B cell (primary cell): ENCODE measurements around the gene ZKSCAN7.

Source experiments
- EZH2 ChIP-seq: IDR thresholded peaks from 2 replicates; pipeline ENCODE4 v1.6.1; 2012; ENCODE audit warnings: borderline replicate concordance, low read depth, mild to moderate bottlenecking, moderate library complexity, low read length; ENCODE audit not compliant: insufficient read depth, poor library complexity, severe bottlenecking
- TF ChIP-seq, protein P1 (sequence below): fragments of 200-600 bp; IDR thresholded peaks from one replicate; pipeline ENCODE4 v1.8.0; 2022; ENCODE audit warnings: antibody characterized with exemption, mild to moderate bottlenecking

DNA sequence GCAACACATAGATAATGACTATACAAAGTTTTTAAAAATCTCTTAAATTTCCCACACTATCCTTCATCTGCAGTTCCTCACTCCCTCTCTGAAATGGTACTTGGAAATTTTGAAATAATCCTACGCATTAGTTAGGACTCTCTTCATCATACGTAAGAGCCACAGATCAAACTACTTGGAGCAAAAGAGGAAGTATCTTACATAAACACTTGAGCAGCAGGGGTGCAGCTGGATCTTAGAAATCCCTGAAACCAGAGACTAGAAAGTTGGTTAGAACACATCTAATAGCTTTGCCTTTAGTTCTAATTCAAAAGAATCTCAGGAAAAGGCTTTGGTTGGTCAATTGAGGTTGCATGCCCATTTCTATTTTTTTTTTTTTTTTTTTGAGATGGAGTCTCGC is 38.8 kb upstream of the ZKSCAN7 start:
- TF ChIP-seq, protein P1, sequence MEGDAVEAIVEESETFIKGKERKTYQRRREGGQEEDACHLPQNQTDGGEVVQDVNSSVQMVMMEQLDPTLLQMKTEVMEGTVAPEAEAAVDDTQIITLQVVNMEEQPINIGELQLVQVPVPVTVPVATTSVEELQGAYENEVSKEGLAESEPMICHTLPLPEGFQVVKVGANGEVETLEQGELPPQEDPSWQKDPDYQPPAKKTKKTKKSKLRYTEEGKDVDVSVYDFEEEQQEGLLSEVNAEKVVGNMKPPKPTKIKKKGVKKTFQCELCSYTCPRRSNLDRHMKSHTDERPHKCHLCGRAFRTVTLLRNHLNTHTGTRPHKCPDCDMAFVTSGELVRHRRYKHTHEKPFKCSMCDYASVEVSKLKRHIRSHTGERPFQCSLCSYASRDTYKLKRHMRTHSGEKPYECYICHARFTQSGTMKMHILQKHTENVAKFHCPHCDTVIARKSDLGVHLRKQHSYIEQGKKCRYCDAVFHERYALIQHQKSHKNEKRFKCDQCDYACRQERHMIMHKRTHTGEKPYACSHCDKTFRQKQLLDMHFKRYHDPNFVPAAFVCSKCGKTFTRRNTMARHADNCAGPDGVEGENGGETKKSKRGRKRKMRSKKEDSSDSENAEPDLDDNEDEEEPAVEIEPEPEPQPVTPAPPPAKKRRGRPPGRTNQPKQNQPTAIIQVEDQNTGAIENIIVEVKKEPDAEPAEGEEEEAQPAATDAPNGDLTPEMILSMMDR: no peak
- TF ChIP-seq EZH2: no peak
